OCI-LY1 (cell line): Measurements from ENCODE around the gene GCNA.

Experiments used
- H2AFZ ChIP-seq: fragments of 200-600 bp; sonication (generic), shearing (Covaris generic); 2 replicates; pipeline ENCODE4 v1.6.0; 2014; ENCODE audit warnings: antibody characterized with exemption, mild to moderate bottlenecking, low read length
- H3F3A ChIP-seq: fragments of 200-600 bp; sonication (generic), shearing (Covaris generic); 2 replicates; pipeline ENCODE4 v1.6.0; 2014; ENCODE audit warnings: mild to moderate bottlenecking, antibody characterized with exemption, low read length, moderate library complexity; ENCODE audit not compliant: insufficient read depth
- H3K27ac ChIP-seq: fragments of 200-600 bp; sonication (generic); 2 replicates; pipeline ENCODE4 v1.5.1; 2014; ENCODE audit warnings: low read length, mixed run types, mild to moderate bottlenecking, low read depth; ENCODE audit not compliant: poor library complexity, severe bottlenecking
- H3K27me3 ChIP-seq: fragments of 200-600 bp; sonication (generic); 2 replicates; pipeline ENCODE4 v1.6.0; 2014; ENCODE audit warnings: antibody characterized with exemption, mild to moderate bottlenecking, low read length, moderate library complexity; ENCODE audit not compliant: insufficient read depth
- H3K36me3 ChIP-seq: fragments of 200-600 bp; sonication (generic); 2 replicates; pipeline ENCODE4 v1.6.1; 2014; ENCODE audit warnings: mild to moderate bottlenecking, antibody characterized with exemption, low read length, moderate library complexity, mixed read lengths; ENCODE audit not compliant: insufficient read depth
- H3K4me1 ChIP-seq: fragments of 200-600 bp; sonication (generic); 2 replicates; pipeline ENCODE4 v1.5.1; 2014; ENCODE audit warnings: mild to moderate bottlenecking, low read length, moderate library complexity; ENCODE audit not compliant: insufficient read depth, severe bottlenecking
- H3K4me2 ChIP-seq: fragments of 200-600 bp; sonication (generic), shearing (Covaris generic); 2 replicates; pipeline ENCODE4 v1.6.1; 2014; ENCODE audit warnings: low read length
- H3K4me3 ChIP-seq: fragments of 200-600 bp; sonication (generic); 2 replicates; pipeline ENCODE4 v1.5.1; 2014; ENCODE audit warnings: low read length, low read depth, mild to moderate bottlenecking, mixed read lengths; ENCODE audit not compliant: poor library complexity, severe bottlenecking
- H3K79me2 ChIP-seq: fragments of 200-600 bp; shearing (Covaris generic); 2 replicates; pipeline ENCODE4 v1.6.1; 2016; ENCODE audit warnings: mixed run types, low read length, mixed read lengths; ENCODE audit not compliant: insufficient read depth
- H3K9ac ChIP-seq: fragments of 200-600 bp; sonication (generic), shearing (Covaris generic); 2 replicates; pipeline ENCODE4 v1.6.1; 2014; ENCODE audit warnings: mild to moderate bottlenecking, low read length, mixed read lengths
- H3K9me2 ChIP-seq: fragments of 200-600 bp; sonication (generic), shearing (Covaris generic); 2 replicates; pipeline ENCODE4 v1.6.1; 2014; ENCODE audit warnings: low read depth, mild to moderate bottlenecking, low read length, mixed read lengths
- H3K9me3 ChIP-seq: fragments of 200-600 bp; shearing (Covaris generic); 2 replicates; pipeline ENCODE4 v1.6.1; 2014; ENCODE audit warnings: low read length, mixed read lengths
- H4K20me1 ChIP-seq: fragments of 200-600 bp; sonication (generic), shearing (Covaris generic); 2 replicates; pipeline ENCODE4 v1.6.0; 2016; ENCODE audit warnings: mild to moderate bottlenecking, low read length; ENCODE audit not compliant: insufficient read depth
- CTCF ChIP-seq: fragments of 200-600 bp; sonication (generic), shearing (Covaris generic); IDR thresholded peaks from 2 replicates; pipeline ENCODE4 v1.5.1; 2017; ENCODE audit warnings: mild to moderate bottlenecking, antibody characterized with exemption, low read length, moderate library complexity, mixed read lengths
- EZH2 ChIP-seq: fragments of 200-600 bp; sonication (generic), shearing (Covaris generic); IDR thresholded peaks from 2 replicates; pipeline ENCODE4 v1.8.0; 2017; ENCODE audit warnings: borderline replicate concordance, mixed run types, mild to moderate bottlenecking, antibody characterized with exemption, low read length, moderate library complexity, mixed read lengths

GCNA gene

GRCh38 chrX:71579136-71579989 is 1.1 kb downstream of the GCNA start:
- peaks cover 27% of the 10 kb centered on the region for H3K36me3 ChIP-seq
- H2AFZ ChIP-seq = no peak overlapping the region
- no peaks in the 10 kb centered on the region for H3K4me1 ChIP-seq
- no peak overlapping the region for H3K4me2 ChIP-seq
- H3K4me3 ChIP-seq = no peak overlapping the region
- H3K9me2 ChIP-seq = no peaks in the 10 kb centered on the region
- no peaks in the 10 kb centered on the region for H3K9me3 ChIP-seq
- no peaks in the 10 kb centered on the region for H3F3A ChIP-seq
- H3K79me2 ChIP-seq = no peaks in the 10 kb centered on the region
- no peak overlapping the region for H3K27ac ChIP-seq
- H4K20me1 ChIP-seq = no peaks in the 10 kb centered on the region
- no peak for TF ChIP-seq CTCF
- no peak for TF ChIP-seq EZH2
- H3K9ac ChIP-seq = no peak overlapping the region
- no peaks in the 10 kb centered on the region for H3K27me3 ChIP-seq

GRCh38 chrX:71579990-71580380 is 1.7 kb downstream of the GCNA start:
- Histone ChIP-seq H3K79me2 (no peaks in the 10 kb centered on the region), H3K4me3 (no peak overlapping the region), H3K27me3 (no peaks in the 10 kb centered on the region), H3K4me1 (no peaks in the 10 kb centered on the region), H3K27ac (no peak overlapping the region), H3K9me2 (no peaks in the 10 kb centered on the region), H3K36me3 (peaks cover 21% of the 10 kb centered on the region), H3K9me3 (no peaks in the 10 kb centered on the region), H3K4me2 (no peak overlapping the region), H2AFZ (no peak overlapping the region), H4K20me1 (no peaks in the 10 kb centered on the region), H3K9ac (no peak overlapping the region), H3F3A (no peaks in the 10 kb centered on the region)
- TF ChIP-seq CTCF (no peak), EZH2 (no peak)

- Histone ChIP-seq H3K4me2 (no peak overlapping the region), H3K4me1 (no peaks in the 10 kb centered on the region), H3K36me3 (peaks cover 11% of the 10 kb centered on the region; the same call in 1 of the 2 replicates), H3K4me3 (no peak overlapping the region), H3F3A (no peaks in the 10 kb centered on the region), H4K20me1 (no peaks in the 10 kb centered on the region), H3K9me3 (no peaks in the 10 kb centered on the region), H3K27me3 (no peaks in the 10 kb centered on the region), H3K79me2 (no peaks in the 10 kb centered on the region), H2AFZ (no peak overlapping the region), H3K27ac (no peak overlapping the region), H3K9ac (no peak overlapping the region), H3K9me2 (no peaks in the 10 kb centered on the region)
- TF ChIP-seq EZH2 (no peak), CTCF (no peak)
Observed at GRCh38 chrX:71581210-71581609, 3.0 kb downstream of the GCNA start.
